ENCODE measurements around the gene LRRFIP1. TPM values are rescaled to one million over a fixed set of nuclear protein-coding genes. Genes with fewer than 3 reads are reported as not detected.

The LRRFIP1 gene
- total and polyA plus RNA-seq, 2 donors (not counting 1 experiment from before 2014, with no cell fraction given) = 42.0 to 139 TPM

- DNase-seq (no peak), ATAC-seq (ENCODE audit: low read depth) (no peak)
- Mint-ChIP-seq H3K9me3 (ENCODE audit: insufficient read depth) (no peaks in the 10 kb centered on the region), H3K27me3 (no peaks in the 10 kb centered on the region), H3K4me3 (no peak overlapping the region), H3K27ac (no peak overlapping the region), H3K4me1 (no peaks in the 10 kb centered on the region)
- TF ChIP-seq EZH2 (IDR thresholded peaks at IDR 0.05; ENCODE audit: borderline replicate concordance, insufficient read depth, low read depth, low read length, poor library complexity, severe bottlenecking) = no peak
- no peak for TF ChIP-seq CTCF (IDR thresholded peaks at IDR 0.05)
- H3K27ac ChIP-seq (ENCODE audit: low read length in 2 of 2) = no peak overlapping the region
- ChIA-PET CTCF (interaction anchor here (0.9 to 3.9 kb wide), 8 partner anchors 14 to 491 kb away, joined by 3 to 25 read pairs (median 4); no protein-coding TSS in a partner anchor), POLR2A (interaction anchor here (0.6 kb wide), 1 partner anchor 191 kb away, joined by 5 read pairs; no protein-coding TSS in a partner anchor)
- H3K4me2 ChIP-seq (replicated peaks; ENCODE audit: low read depth, low read length, poor library complexity, severe bottlenecking) = no peak overlapping the region
- H3K27me3 ChIP-seq (replicated peaks in 1 of 4; ENCODE audit: control extremely low read depth in 1 of 4, control insufficient read depth in 3 of 4, insufficient read depth in 4 of 4, low read length in 3 of 4) = no peaks in the 10 kb centered on the region
- H3K79me2 ChIP-seq (ENCODE audit: control insufficient read depth, insufficient read depth, low read length) = no peaks in the 10 kb centered on the region
- H3K36me3 ChIP-seq (replicated peaks in 1 of 2; ENCODE audit: control extremely low read depth in 1 of 2, control insufficient read depth in 1 of 2, extremely low read depth in 1 of 2, insufficient read depth in 2 of 2, low read length in 1 of 2) = peaks cover 21 to 62% of the 10 kb centered on the region in 2 experiments
- no peak overlapping the region for H2AFZ ChIP-seq (ENCODE audit: insufficient read depth, low read depth, low read length, poor library complexity, severe bottlenecking)
- no peak overlapping the region for H3K4me3 ChIP-seq (ENCODE audit: control extremely low read depth in 1 of 5, extremely low read depth in 1 of 5, insufficient read depth in 1 of 5, low read depth in 2 of 5, low read length in 4 of 5)
- H3K4me1 ChIP-seq (ENCODE audit: control insufficient read depth in 2 of 2, insufficient read depth in 2 of 2, low read length in 2 of 2) = no peaks in the 10 kb centered on the region
- no peak overlapping the region for H3K9ac ChIP-seq (ENCODE audit: low read length)
- WGBS (ENCODE audit: insufficient coverage) = 100% methylated on average over 1 of the region's 3 CpGs
- intact Hi-C loops (cut with micrococcal nuclease) = no loop called here
- peaks cover 19% of the 10 kb centered on the region for H4K20me1 ChIP-seq (ENCODE audit: control insufficient read depth, insufficient read depth, low read length, poor library complexity, severe bottlenecking)
- H3K9me3 ChIP-seq (ENCODE audit: control extremely low read depth in 1 of 3, control insufficient read depth in 2 of 3, insufficient read depth in 1 of 3, low read length in 2 of 3) = peaks cover 0 to 5% (median 0%) of the 10 kb centered on the region in 3 donors
Measured at GRCh38 chr2:237772513-237772912, 145.1 kb downstream of the LRRFIP1 start.

- ChIA-PET POLR2A (interaction anchor here (0.6 kb wide), 1 partner anchor 31 kb away, joined by 4 read pairs; no protein-coding TSS in a partner anchor), CTCF (interaction anchor here (0.8 to 3.9 kb wide), 10 partner anchors 20 to 491 kb away, joined by 3 to 25 read pairs (median 5); no protein-coding TSS in a partner anchor)
- DNase-seq (no peak), ATAC-seq (ENCODE audit: low read depth) (no peak)
- Histone ChIP-seq H3K4me1 (ENCODE audit: control insufficient read depth in 2 of 2, insufficient read depth in 2 of 2, low read length in 2 of 2) (no peaks in the 10 kb centered on the region), H3K79me2 (ENCODE audit: control insufficient read depth, insufficient read depth, low read length) (no peaks in the 10 kb centered on the region), H3K27ac (ENCODE audit: low read length in 2 of 2) (no peak overlapping the region), H3K4me2 (replicated peaks; ENCODE audit: low read depth, low read length, poor library complexity, severe bottlenecking) (no peak overlapping the region), H4K20me1 (ENCODE audit: control insufficient read depth, insufficient read depth, low read length, poor library complexity, severe bottlenecking) (peaks cover 19% of the 10 kb centered on the region), H2AFZ (ENCODE audit: insufficient read depth, low read depth, low read length, poor library complexity, severe bottlenecking) (no peak overlapping the region), H3K4me3 (ENCODE audit: control extremely low read depth in 1 of 5, extremely low read depth in 1 of 5, insufficient read depth in 1 of 5, low read depth in 2 of 5, low read length in 4 of 5) (no peak overlapping the region), H3K9me3 (ENCODE audit: control extremely low read depth in 1 of 3, control insufficient read depth in 2 of 3, insufficient read depth in 1 of 3, low read length in 2 of 3) (peaks cover 0 to 5% (median 0%) of the 10 kb centered on the region in 3 donors), H3K27me3 (replicated peaks in 1 of 4; ENCODE audit: control extremely low read depth in 1 of 4, control insufficient read depth in 3 of 4, insufficient read depth in 4 of 4, low read length in 3 of 4) (no peaks in the 10 kb centered on the region), H3K9ac (ENCODE audit: low read length) (no peak overlapping the region), H3K36me3 (replicated peaks in 1 of 2; ENCODE audit: control extremely low read depth in 1 of 2, control insufficient read depth in 1 of 2, extremely low read depth in 1 of 2, insufficient read depth in 2 of 2, low read length in 1 of 2) (peaks cover 21 to 68% of the 10 kb centered on the region in 2 experiments)
- intact Hi-C loops (cut with micrococcal nuclease) = loop anchor here (1.0 kb wide), 1 partner anchor 262 kb away; no protein-coding TSS in a partner anchor
- no peak overlapping the region for H3K4me3 Mint-ChIP-seq
- H3K27ac Mint-ChIP-seq = no peak overlapping the region
- no peaks in the 10 kb centered on the region for H3K27me3 Mint-ChIP-seq
- TF ChIP-seq EZH2 (IDR thresholded peaks at IDR 0.05; ENCODE audit: borderline replicate concordance, insufficient read depth, low read depth, low read length, poor library complexity, severe bottlenecking) = no peak
- no peak for TF ChIP-seq CTCF (IDR thresholded peaks at IDR 0.05)
- no peaks in the 10 kb centered on the region for H3K4me1 Mint-ChIP-seq
- no peaks in the 10 kb centered on the region for H3K9me3 Mint-ChIP-seq (ENCODE audit: insufficient read depth)
- 94% methylated on average over 13 of the region's 15 CpGs for WGBS (ENCODE audit: insufficient coverage)
Measured at GRCh38 chr2:237773826-237774225, 146.4 kb downstream of the LRRFIP1 start.
